Ectodermal cell (in vitro differentiated cells): Measurements from ENCODE around the gene SHLD2.
A peak's percentile ranks its signal among the peaks of the same experiment; 100 is the strongest.
"Not testable (repeated sequence)": the region's sequence is repeated elsewhere in the genome, so short reads cannot be mapped to it uniquely, and the experiment has no call there.

Experiments used
- H3K27ac ChIP-seq: 2 replicates; pipeline ENCODE4 v1.7.0; 2013; ENCODE audit warnings: mild to moderate bottlenecking, low read depth, low read length; ENCODE audit not compliant: insufficient read depth, poor library complexity, severe bottlenecking
- H3K27me3 ChIP-seq: 2 replicates; pipeline ENCODE4 v1.7.0; 2013; ENCODE audit warnings: mild to moderate bottlenecking, low read length; ENCODE audit not compliant: insufficient read depth, control insufficient read depth, poor library complexity, severe bottlenecking
- H3K36me3 ChIP-seq: one replicate; pipeline ENCODE4 v1.7.0; 2013; ENCODE audit warnings: low read length; ENCODE audit not compliant: control insufficient read depth, insufficient read depth
- H3K4me1 ChIP-seq: one replicate; pipeline ENCODE4 v1.7.0; 2013; ENCODE audit warnings: low read length; ENCODE audit not compliant: control insufficient read depth, insufficient read depth
- H3K4me3 ChIP-seq: 2 replicates; pipeline ENCODE4 v1.7.0; 2013; ENCODE audit warnings: low read depth, low read length, control low read depth; ENCODE audit not compliant: insufficient read depth
- H3K9me3 ChIP-seq: 2 replicates; pipeline ENCODE4 v1.7.0; 2013; ENCODE audit warnings: mild to moderate bottlenecking, low read length, moderate library complexity; ENCODE audit not compliant: control insufficient read depth
- WGBS, 2 experiments: methylation state at CpG; one replicate each; pipeline ENCODE4 v1.1.7; 2013; ENCODE audit warnings: missing lambda C conversion rate in 2 of 2; 5-methylcytosine and 5-hydroxymethylcytosine counted together

Gene SHLD2

DNA sequence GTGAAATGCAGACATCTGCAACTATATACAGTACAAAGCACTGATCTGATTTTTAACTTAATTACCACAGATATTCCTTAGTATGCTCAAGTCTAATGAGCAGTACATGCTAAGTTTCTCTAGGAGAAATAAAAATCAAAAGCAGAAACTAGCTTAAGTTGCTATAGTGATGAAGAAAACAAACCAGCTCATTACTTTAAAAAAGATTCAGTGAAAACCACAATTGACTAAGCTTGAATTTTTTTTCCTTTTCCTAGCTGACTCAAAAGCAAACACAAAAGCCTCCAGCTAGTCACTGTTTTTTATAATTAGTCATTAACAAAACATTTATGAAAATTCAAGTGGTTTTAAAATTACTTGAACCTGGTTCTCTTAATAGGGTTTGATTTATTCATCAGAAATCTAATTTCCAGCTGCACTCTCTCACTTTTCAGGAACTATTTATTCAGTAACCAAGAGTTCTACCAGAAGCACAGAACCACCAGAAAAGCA is 10.7 kb upstream of the SHLD2 start:
- not testable (repeated sequence) for H3K9me3 ChIP-seq, H3K4me3 ChIP-seq, H3K4me1 ChIP-seq, H3K27ac ChIP-seq, H3K27me3 ChIP-seq, H3K36me3 ChIP-seq

DNA sequence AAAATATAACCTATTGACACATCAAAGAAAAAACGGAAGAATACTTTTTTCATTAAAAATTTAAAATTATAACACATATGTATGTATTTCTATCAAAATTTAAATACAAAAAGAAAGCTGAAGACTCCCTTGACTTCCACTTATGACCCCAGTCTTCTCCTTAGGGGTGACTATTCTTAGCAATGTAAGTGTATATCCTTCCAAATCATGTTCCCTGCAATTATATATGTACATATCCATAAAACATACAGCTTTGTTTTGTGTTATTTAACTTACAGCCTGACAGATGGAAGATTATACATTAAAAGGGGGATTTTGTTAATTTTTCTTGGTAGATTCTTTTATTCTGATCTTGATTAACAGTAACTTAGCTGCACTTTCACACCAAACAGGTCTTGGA is 9.5 kb upstream of the SHLD2 start:
- H3K27ac ChIP-seq: no peak overlapping the region
- H3K4me3 ChIP-seq: no peak overlapping the region
- H3K36me3 ChIP-seq: no peaks in the 10 kb centered on the region
- H3K27me3 ChIP-seq: no peaks in the 10 kb centered on the region
- H3K9me3 ChIP-seq: no peaks in the 10 kb centered on the region
- H3K4me1 ChIP-seq: peaks cover 13% of the 10 kb centered on the region
- WGBS, 2 experiments: no CpG with 5 or more reads among the region's 1 CpG

DNA sequence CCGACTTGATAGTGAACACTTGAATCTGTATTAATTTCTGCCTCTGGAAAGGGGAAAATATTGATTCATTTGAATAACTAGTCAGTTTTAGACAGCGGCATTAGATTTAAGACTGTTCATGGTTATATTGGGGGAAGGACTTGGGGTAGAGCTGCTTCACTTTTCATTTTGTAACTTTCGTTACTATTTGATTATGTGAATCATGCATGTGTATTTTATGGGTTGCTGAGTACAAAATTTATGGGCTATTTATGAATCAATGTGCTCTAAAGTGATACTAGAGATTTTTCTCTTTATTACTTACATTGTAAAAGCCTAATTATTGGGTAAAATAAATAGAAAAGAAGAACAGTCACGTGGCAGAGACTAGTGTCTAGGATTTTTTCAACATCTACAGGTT is 5.3 kb upstream of the SHLD2 start:
- no peaks in the 10 kb centered on the region for H3K27me3 ChIP-seq
- H3K4me3 ChIP-seq: no peak overlapping the region
- H3K9me3 ChIP-seq: no peaks in the 10 kb centered on the region
- WGBS, 2 experiments: 96 to 97% methylated on average over 3 to 4 of the region's 4 CpGs
- H3K27ac ChIP-seq: no peak overlapping the region
- H3K36me3 ChIP-seq: no peaks in the 10 kb centered on the region
- peaks cover 15% of the 10 kb centered on the region for H3K4me1 ChIP-seq

DNA sequence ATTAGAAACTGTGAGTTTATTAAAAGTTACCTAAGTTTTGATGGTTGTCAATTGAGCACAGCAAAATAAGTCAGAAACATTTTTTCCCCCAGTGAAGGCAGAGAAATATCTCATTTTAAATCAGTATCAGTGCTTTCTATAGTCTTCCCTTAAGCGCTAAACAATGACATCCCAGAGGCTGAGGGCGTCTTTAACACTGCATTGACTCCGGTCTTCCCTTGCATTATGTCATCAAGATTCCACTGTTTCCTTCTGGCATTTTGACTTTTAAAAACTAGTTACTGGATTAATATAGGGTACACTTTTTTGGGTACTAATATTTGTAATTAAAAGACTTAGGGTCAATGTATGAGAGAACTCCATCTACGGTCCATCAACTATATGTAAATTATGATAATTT is 4.2 kb upstream of the SHLD2 start:
- H3K4me3 ChIP-seq: no peak overlapping the region
- H3K9me3 ChIP-seq: no peaks in the 10 kb centered on the region
- 36 to 40% methylated on average over 3 of the region's 4 CpGs for WGBS, 2 experiments
- no peaks in the 10 kb centered on the region for H3K36me3 ChIP-seq
- H3K27me3 ChIP-seq: no peaks in the 10 kb centered on the region
- H3K27ac ChIP-seq: no peak overlapping the region
- peaks cover 15% of the 10 kb centered on the region for H3K4me1 ChIP-seq

DNA sequence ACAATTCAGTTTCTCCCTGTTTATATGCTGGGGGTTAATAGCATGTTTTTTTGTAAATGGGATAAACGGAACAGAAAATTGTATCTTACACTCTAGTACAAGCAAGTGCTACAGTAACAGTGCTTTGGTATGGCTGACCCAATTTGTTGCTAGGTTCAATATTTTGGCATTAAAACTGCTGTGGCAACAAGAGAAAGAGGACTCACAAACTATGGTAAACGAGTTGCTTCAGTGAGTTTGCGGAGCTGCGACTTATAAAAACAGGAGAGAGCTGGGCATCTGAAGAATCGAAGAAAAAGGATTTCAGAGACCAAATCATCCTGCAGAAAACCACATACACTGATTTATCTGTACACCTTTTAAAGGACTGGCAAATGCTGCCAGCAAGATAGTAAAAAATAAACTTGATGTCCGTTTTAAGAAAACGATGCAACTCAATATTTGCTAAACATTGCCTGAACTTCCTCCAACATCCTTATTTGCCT is 2.6 kb upstream of the SHLD2 start:
- Histone ChIP-seq H3K36me3 (no peaks in the 10 kb centered on the region), H3K27me3 (no peaks in the 10 kb centered on the region), H3K27ac (no peak overlapping the region), H3K4me1 (peaks cover 15% of the 10 kb centered on the region), H3K9me3 (no peaks in the 10 kb centered on the region), H3K4me3 (peak overlapping the region; percentile 65)
- WGBS, 2 experiments: 25 to 37% methylated on average over 6 to 7 of the region's 7 CpGs

DNA sequence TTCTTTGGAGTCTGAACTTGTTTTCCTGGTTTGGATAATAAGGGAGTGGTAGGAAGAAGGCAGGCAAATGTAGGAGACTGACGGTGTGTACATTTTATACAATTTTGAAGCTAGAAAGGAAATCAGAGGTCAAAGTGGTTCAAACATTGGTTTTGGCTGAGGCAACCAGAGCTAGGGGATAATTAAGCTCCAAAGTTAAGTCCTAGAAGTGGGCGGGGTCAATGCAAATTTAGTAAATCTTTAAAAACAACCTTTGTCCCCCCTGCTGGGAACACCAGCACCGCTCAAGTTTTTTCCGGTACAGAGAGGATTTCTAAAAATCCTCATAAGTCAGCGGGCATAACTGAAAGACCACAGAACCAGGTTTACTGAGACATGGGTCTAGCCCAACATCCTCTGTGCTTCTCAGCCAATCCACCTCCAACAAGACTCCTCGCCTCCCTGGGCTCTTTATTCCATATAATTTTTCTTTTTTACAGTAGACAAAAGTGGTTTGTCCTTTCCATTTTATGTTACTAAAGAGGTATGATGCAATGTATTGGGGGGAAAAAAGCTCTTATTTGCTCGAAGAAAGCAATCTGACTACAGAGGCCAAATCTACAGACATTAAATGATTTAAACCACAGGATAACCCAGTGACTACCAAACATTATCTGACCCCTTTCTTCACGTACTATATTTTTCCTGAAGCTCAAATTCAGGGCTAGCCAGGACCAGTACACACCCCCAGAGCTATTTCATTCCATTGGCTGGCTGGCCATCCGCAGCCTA is 2.0 kb upstream of the SHLD2 start:
- no peaks in the 10 kb centered on the region for H3K36me3 ChIP-seq
- WGBS, 2 experiments: 1 to 2% methylated on average over 9 of the region's 9 CpGs
- no peak overlapping the region for H3K27ac ChIP-seq

DNA sequence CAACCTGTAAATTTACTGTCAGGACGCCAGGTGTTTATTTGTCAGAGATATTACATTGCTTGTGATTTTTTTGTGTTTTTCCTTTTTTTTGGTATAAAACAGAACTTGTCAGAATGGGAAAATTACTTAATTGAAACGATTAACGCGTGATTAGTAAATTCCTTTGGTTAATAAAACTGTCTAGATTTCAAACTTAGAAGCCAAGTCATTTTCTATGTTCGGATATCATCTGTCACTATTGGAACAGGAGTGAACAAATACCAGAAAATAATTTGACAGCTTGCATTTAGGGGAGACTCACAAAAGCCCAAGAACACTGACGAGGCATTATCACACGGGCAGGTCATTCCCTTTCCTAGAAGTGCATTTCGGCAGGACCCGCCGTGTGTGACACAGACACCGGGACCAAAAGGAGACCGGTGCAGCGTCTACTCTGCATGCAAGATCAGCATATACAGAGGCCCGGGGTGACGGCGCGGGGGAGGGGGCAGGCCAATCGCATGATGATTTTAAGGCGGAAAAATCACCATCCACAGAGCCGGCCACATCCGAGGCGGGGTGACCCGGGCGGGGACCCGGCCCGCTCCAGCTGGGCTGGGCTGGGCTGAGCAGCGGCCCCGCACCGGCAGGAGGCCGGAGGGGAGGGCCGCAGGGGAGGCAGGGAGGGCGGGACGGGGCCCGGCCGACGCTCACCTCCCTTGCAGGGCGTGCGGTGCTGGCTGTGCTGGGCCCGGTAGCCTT is 1.2 kb upstream of the SHLD2 start:
- no peaks in the 10 kb centered on the region for H3K36me3 ChIP-seq
- H3K4me3 ChIP-seq: peak overlapping the region; percentile 65
- H3K27me3 ChIP-seq: no peaks in the 10 kb centered on the region
- 0 to 1% methylated on average over 39 of the region's 39 CpGs for WGBS, 2 experiments
- H3K4me1 ChIP-seq: peaks cover 15% of the 10 kb centered on the region
- no peaks in the 10 kb centered on the region for H3K9me3 ChIP-seq
- H3K27ac ChIP-seq: no peak overlapping the region

More for the DNA sequence above, 2.0 kb upstream of the SHLD2 start:
- peak overlapping the region; percentile 65 for H3K4me3 ChIP-seq
- H3K9me3 ChIP-seq: no peaks in the 10 kb centered on the region
- H3K27me3 ChIP-seq: no peaks in the 10 kb centered on the region
- peaks cover 15% of the 10 kb centered on the region for H3K4me1 ChIP-seq

DNA sequence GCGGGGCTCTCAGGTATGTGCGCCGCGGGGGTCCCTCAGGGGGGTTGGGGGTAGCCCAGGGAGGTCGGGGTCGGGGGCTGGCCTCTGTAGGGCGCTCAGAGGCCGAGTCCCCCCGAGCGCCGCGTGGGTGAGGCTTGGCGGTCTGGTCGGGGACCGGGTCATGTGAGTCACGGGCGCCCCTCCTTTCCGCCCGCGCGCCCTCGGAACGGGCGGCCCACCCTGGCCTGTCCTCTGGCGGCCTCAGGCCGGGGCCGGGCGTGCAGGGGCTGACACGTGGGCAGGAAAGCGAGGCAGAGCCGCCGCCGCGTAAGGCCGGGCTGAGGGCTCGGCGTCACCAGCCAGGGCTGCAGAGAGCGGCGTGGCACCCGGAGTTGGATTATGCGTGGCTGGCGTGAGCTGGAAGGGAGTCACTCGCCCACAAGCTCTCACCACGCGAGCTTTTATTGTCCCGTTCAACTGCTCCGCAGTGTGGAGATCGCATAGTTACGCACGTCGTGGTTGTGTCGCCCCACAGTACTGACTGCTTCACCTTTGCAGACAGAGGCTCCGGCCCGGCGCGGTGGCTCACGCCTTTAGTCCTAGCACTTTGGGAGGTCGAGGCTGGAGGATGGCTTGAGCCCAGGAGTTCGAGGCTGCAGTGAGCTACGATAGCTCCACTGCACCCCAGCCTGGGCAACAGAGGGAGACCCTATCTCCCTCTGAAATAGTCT is 385 bp downstream of the SHLD2 start:
- Histone ChIP-seq H3K4me1 (peaks cover 11% of the 10 kb centered on the region), H3K36me3 (no peaks in the 10 kb centered on the region), H3K27ac (peak overlapping the region; percentile 64), H3K4me3 (peak overlapping the region; percentile 66), H3K27me3 (no peaks in the 10 kb centered on the region), H3K9me3 (no peaks in the 10 kb centered on the region)
- WGBS, 2 experiments: 4 to 5% methylated on average over 60 of the region's 60 CpGs

DNA sequence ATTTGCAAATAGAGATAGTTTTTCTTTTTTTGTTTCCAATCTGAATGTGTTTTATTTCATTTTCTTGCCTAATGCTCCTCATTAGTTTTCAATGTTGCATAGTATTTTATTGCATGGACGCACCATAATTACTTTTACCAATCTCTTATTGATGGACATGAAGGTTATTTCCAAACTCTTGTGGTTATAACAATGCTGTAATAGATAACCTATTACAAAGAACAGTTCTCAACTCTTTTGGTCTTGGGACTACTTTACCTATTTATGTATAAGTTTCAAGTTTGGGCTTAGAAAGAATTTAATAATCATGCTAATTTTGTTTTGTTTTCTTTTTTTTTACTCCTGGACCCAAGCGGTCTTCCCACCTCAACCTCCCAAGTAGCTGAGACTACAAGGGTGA is 7.0 kb downstream of the SHLD2 start:
- Histone ChIP-seq H3K36me3 (peaks cover 4% of the 10 kb centered on the region), H3K27ac (no peak overlapping the region), H3K4me1 (no peaks in the 10 kb centered on the region), H3K27me3 (no peaks in the 10 kb centered on the region), H3K9me3 (no peaks in the 10 kb centered on the region), H3K4me3 (no peak overlapping the region)
- WGBS, 2 experiments: 88 to 100% methylated on average over 1 of the region's 2 CpGs

DNA sequence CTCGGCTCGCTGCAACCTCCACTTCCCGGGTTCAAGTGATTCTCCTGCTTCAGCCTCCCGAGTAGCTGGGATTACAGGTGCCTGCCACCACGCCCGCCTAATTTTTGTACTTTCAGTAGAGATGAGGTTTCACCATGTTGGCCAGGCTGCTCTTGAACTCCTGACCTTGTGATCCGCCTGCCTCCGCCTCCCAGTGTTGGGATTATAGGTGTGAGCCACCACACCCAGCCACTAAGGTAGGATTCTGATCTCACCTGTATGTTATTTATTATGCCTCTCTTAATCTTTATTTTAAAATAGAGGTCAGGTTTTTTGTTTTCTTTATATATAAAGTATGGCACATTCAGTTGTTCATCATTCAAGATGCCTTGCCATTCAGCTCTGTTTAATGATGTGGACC is 9.7 kb downstream of the SHLD2 start:
- 84 to 92% methylated on average over 8 of the region's 8 CpGs for WGBS, 2 experiments
- not testable (repeated sequence) for H3K36me3 ChIP-seq, H3K27me3 ChIP-seq, H3K27ac ChIP-seq, H3K9me3 ChIP-seq, H3K4me1 ChIP-seq, H3K4me3 ChIP-seq
